ENCODE data around the gene HOXD10. TPM values are rescaled to one million over a fixed set of nuclear protein-coding genes. Genes with fewer than 3 reads are reported as not detected.

Gene HOXD10
- total and polyA plus RNA-seq, 5 donors from 2014 or later, result not detected

- H3K4me1 ChIP-seq (ENCODE audit: control insufficient read depth, insufficient read depth, low read length, poor library complexity, severe bottlenecking), result peaks cover 42% of the 10 kb centered on the region
- H3K27me3 Mint-ChIP-seq, result peaks cover 92% of the 10 kb centered on the region
- H3K9me3 Mint-ChIP-seq, result peaks cover 0 to 36% (median 5%) of the 10 kb centered on the region in 7 donors
- peaks cover 5 to 52% (median 28%) of the 10 kb centered on the region in 4 donors for H3K4me1 Mint-ChIP-seq
- H3K36me3 ChIP-seq (ENCODE audit: control insufficient read depth, insufficient read depth, low read length), result no peaks in the 10 kb centered on the region
- no peak overlapping the region for H3K4me3 ChIP-seq (ENCODE audit: low read depth, low read length)
- H3K36me3 Mint-ChIP-seq, result peaks cover 4% of the 10 kb centered on the region
- no peak overlapping the region for H3K27ac Mint-ChIP-seq
- peaks cover 72% of the 10 kb centered on the region for H3K27me3 ChIP-seq (ENCODE audit: control insufficient read depth, insufficient read depth, low read length)
- ATAC-seq (ENCODE audit: low read depth in 2 of 2) (no peak), DNase-seq (no peak)
- no peak overlapping the region for H3K27ac ChIP-seq (ENCODE audit: insufficient read depth, low read length, poor library complexity, severe bottlenecking)
- peaks cover 9 to 29% of the 10 kb centered on the region in 2 experiments for H3K9me3 ChIP-seq (ENCODE audit: control insufficient read depth in 2 of 2, low read length in 2 of 2)
- H3K4me3 Mint-ChIP-seq, result peak overlapping the region in 2 of 4 donors; percentile 46 to 60
These were observed 18.5 kb downstream of the HOXD10 start for GRCh38 chr2:176135035-176135440.

GRCh38 chr2:176136374-176137251 lies 20.0 kb downstream of the HOXD10 start:
- Histone ChIP-seq H3K4me3 (ENCODE audit: low read depth, low read length) (no peak overlapping the region), H3K36me3 (ENCODE audit: control insufficient read depth, insufficient read depth, low read length) (no peaks in the 10 kb centered on the region), H3K27ac (ENCODE audit: insufficient read depth, low read length, poor library complexity, severe bottlenecking) (no peak overlapping the region), H3K9me3 (ENCODE audit: control insufficient read depth in 2 of 2, low read length in 2 of 2) (peaks cover 8 to 29% of the 10 kb centered on the region in 2 experiments), H3K27me3 (ENCODE audit: control insufficient read depth, insufficient read depth, low read length) (peaks cover 71% of the 10 kb centered on the region), H3K4me1 (ENCODE audit: control insufficient read depth, insufficient read depth, low read length, poor library complexity, severe bottlenecking) (peaks cover 39% of the 10 kb centered on the region)
- Mint-ChIP-seq H3K9me3 (peaks cover 0 to 34% (median 5%) of the 10 kb centered on the region in 7 donors), H3K4me1 (peaks cover 5 to 48% (median 23%) of the 10 kb centered on the region in 4 donors), H3K36me3 (peaks cover 4% of the 10 kb centered on the region), H3K4me3 (peak overlapping the region in 2 of 4 donors; percentile 50 to 70), H3K27ac (no peak overlapping the region), H3K27me3 (peaks cover 95% of the 10 kb centered on the region)
- ATAC-seq (ENCODE audit: low read depth in 2 of 2), result no peak
- DNase-seq, result no peak

- Histone ChIP-seq H3K9me3 (ENCODE audit: control insufficient read depth in 2 of 2, low read length in 2 of 2) (peaks cover 8 to 29% of the 10 kb centered on the region in 2 experiments), H3K36me3 (ENCODE audit: control insufficient read depth, insufficient read depth, low read length) (no peaks in the 10 kb centered on the region), H3K27me3 (ENCODE audit: control insufficient read depth, insufficient read depth, low read length) (peaks cover 70% of the 10 kb centered on the region), H3K27ac (ENCODE audit: insufficient read depth, low read length, poor library complexity, severe bottlenecking) (no peak overlapping the region), H3K4me3 (ENCODE audit: low read depth, low read length) (no peak overlapping the region), H3K4me1 (ENCODE audit: control insufficient read depth, insufficient read depth, low read length, poor library complexity, severe bottlenecking) (peaks cover 34% of the 10 kb centered on the region)
- H3K27me3 Mint-ChIP-seq, result peaks cover 93% of the 10 kb centered on the region
- no peak for ATAC-seq (ENCODE audit: low read depth in 2 of 2)
- no peak for DNase-seq
- H3K27ac Mint-ChIP-seq, result no peak overlapping the region
- peaks cover 4% of the 10 kb centered on the region for H3K36me3 Mint-ChIP-seq
- no peak overlapping the region for H3K4me3 Mint-ChIP-seq
- peaks cover 0 to 31% (median 5%) of the 10 kb centered on the region in 7 donors for H3K9me3 Mint-ChIP-seq
- peaks cover 4 to 43% (median 21%) of the 10 kb centered on the region in 4 donors for H3K4me1 Mint-ChIP-seq
These were observed 20.6 kb downstream of the HOXD10 start for GRCh38 chr2:176137252-176137580.

GRCh38 chr2:176137906-176138305 lies 21.3 kb downstream of the HOXD10 start:
- H3K27me3 Mint-ChIP-seq, result peaks cover 88% of the 10 kb centered on the region
- H3K27ac Mint-ChIP-seq, result peak overlapping the region in 1 of 3 donors; percentile 7
- H3K4me3 Mint-ChIP-seq, result peak overlapping the region in 1 of 4 donors; percentile 24
- no peak for DNase-seq
- H3K36me3 Mint-ChIP-seq, result peaks cover 4% of the 10 kb centered on the region
- peaks cover 28% of the 10 kb centered on the region for H3K4me1 ChIP-seq (ENCODE audit: control insufficient read depth, insufficient read depth, low read length, poor library complexity, severe bottlenecking)
- no peak overlapping the region for H3K27ac ChIP-seq (ENCODE audit: insufficient read depth, low read length, poor library complexity, severe bottlenecking)
- no peak for ATAC-seq (ENCODE audit: low read depth in 2 of 2)
- peaks cover 0 to 27% (median 5%) of the 10 kb centered on the region in 7 donors for H3K9me3 Mint-ChIP-seq
- peaks cover 0 to 38% (median 20%) of the 10 kb centered on the region in 4 donors for H3K4me1 Mint-ChIP-seq
- H3K27me3 ChIP-seq (ENCODE audit: control insufficient read depth, insufficient read depth, low read length), result peaks cover 70% of the 10 kb centered on the region
- H3K36me3 ChIP-seq (ENCODE audit: control insufficient read depth, insufficient read depth, low read length), result no peaks in the 10 kb centered on the region
- H3K9me3 ChIP-seq (ENCODE audit: control insufficient read depth in 2 of 2, low read length in 2 of 2), result peaks cover 6 to 27% of the 10 kb centered on the region in 2 experiments
- H3K4me3 ChIP-seq (ENCODE audit: low read depth, low read length), result no peak overlapping the region

GRCh38 chr2:176138526-176138922 lies 21.9 kb downstream of the HOXD10 start:
- Histone ChIP-seq H3K36me3 (ENCODE audit: control insufficient read depth, insufficient read depth, low read length) (no peaks in the 10 kb centered on the region), H3K4me3 (ENCODE audit: low read depth, low read length) (no peak overlapping the region), H3K27me3 (ENCODE audit: control insufficient read depth, insufficient read depth, low read length) (peaks cover 66% of the 10 kb centered on the region), H3K27ac (ENCODE audit: insufficient read depth, low read length, poor library complexity, severe bottlenecking) (no peak overlapping the region), H3K9me3 (ENCODE audit: control insufficient read depth in 2 of 2, low read length in 2 of 2) (peaks cover 6 to 21% of the 10 kb centered on the region in 2 experiments), H3K4me1 (ENCODE audit: control insufficient read depth, insufficient read depth, low read length, poor library complexity, severe bottlenecking) (peaks cover 28% of the 10 kb centered on the region)
- no peak for ATAC-seq (ENCODE audit: low read depth in 2 of 2)
- Mint-ChIP-seq H3K36me3 (peaks cover 4% of the 10 kb centered on the region), H3K27me3 (peaks cover 88% of the 10 kb centered on the region), H3K9me3 (peaks cover 0 to 27% (median 5%) of the 10 kb centered on the region in 7 donors), H3K4me3 (peak overlapping the region in 2 of 4 donors; percentile 52), H3K27ac (peak overlapping the region in 2 of 3 donors; percentile 7 to 38), H3K4me1 (peaks cover 0 to 37% (median 20%) of the 10 kb centered on the region in 4 donors)
- no peak for DNase-seq

- Histone ChIP-seq H3K27ac (ENCODE audit: insufficient read depth, low read length, poor library complexity, severe bottlenecking) (no peak overlapping the region), H3K4me3 (ENCODE audit: low read depth, low read length) (no peak overlapping the region), H3K9me3 (ENCODE audit: control insufficient read depth in 2 of 2, low read length in 2 of 2) (peaks cover 6 to 15% of the 10 kb centered on the region in 2 experiments), H3K4me1 (ENCODE audit: control insufficient read depth, insufficient read depth, low read length, poor library complexity, severe bottlenecking) (peaks cover 28% of the 10 kb centered on the region), H3K27me3 (ENCODE audit: control insufficient read depth, insufficient read depth, low read length) (peaks cover 65% of the 10 kb centered on the region), H3K36me3 (ENCODE audit: control insufficient read depth, insufficient read depth, low read length) (no peaks in the 10 kb centered on the region)
- Mint-ChIP-seq H3K9me3 (peaks cover 0 to 27% (median 5%) of the 10 kb centered on the region in 7 donors), H3K4me1 (peaks cover 0 to 37% (median 20%) of the 10 kb centered on the region in 4 donors), H3K27ac (peak overlapping the region in 1 of 3 donors; percentile 60), H3K27me3 (peaks cover 88% of the 10 kb centered on the region), H3K4me3 (peak overlapping the region in 3 of 4 donors; percentile 44 to 52 (median 50)), H3K36me3 (peaks cover 4% of the 10 kb centered on the region)
- DNase-seq (no peak), ATAC-seq (ENCODE audit: low read depth in 2 of 2) (no peak)
These were observed 22.5 kb downstream of the HOXD10 start for GRCh38 chr2:176138923-176139660.

GRCh38 chr2:176139661-176140512 lies 23.3 kb downstream of the HOXD10 start:
- H3K4me3 Mint-ChIP-seq, result peak overlapping the region in 3 of 4 donors; percentile 43 to 50 (median 45)
- Histone ChIP-seq H3K27me3 (ENCODE audit: control insufficient read depth, insufficient read depth, low read length) (peaks cover 60% of the 10 kb centered on the region), H3K36me3 (ENCODE audit: control insufficient read depth, insufficient read depth, low read length) (no peaks in the 10 kb centered on the region), H3K4me3 (ENCODE audit: low read depth, low read length) (no peak overlapping the region), H3K4me1 (ENCODE audit: control insufficient read depth, insufficient read depth, low read length, poor library complexity, severe bottlenecking) (peaks cover 28% of the 10 kb centered on the region), H3K27ac (ENCODE audit: insufficient read depth, low read length, poor library complexity, severe bottlenecking) (no peak overlapping the region), H3K9me3 (ENCODE audit: control insufficient read depth in 2 of 2, low read length in 2 of 2) (peaks cover 4 to 14% of the 10 kb centered on the region in 2 experiments)
- H3K27me3 Mint-ChIP-seq, result peaks cover 88% of the 10 kb centered on the region
- H3K36me3 Mint-ChIP-seq, result peaks cover 4% of the 10 kb centered on the region
- peaks cover 0 to 27% (median 5%) of the 10 kb centered on the region in 7 donors for H3K9me3 Mint-ChIP-seq
- ATAC-seq (ENCODE audit: low read depth in 2 of 2), result no peak
- no peak for DNase-seq
- H3K27ac Mint-ChIP-seq, result no peak overlapping the region
- H3K4me1 Mint-ChIP-seq, result peaks cover 0 to 37% (median 20%) of the 10 kb centered on the region in 4 donors

All from CD4-positive, CD25-positive, alpha-beta regulatory T cell (primary cell).